ENCODE data around the gene LRRC4C.

GRCh38 chr11:41222236-41222635 is 237.2 kb downstream of the LRRC4C start:
- TF ChIP-seq CTCF (IDR thresholded peaks at IDR 0.05; ENCODE audit: extremely low read depth in 1 of 2, insufficient read depth in 1 of 2, low read depth in 1 of 2, low read length in 2 of 2) (no peak), POLR2A (IDR thresholded peaks at IDR 0.05; ENCODE audit: low read depth, low read length) (no peak), POLR2AphosphoS5 (IDR thresholded peaks at IDR 0.05; ENCODE audit: insufficient read depth, low read depth, low read length) (no peak), EZH2 (IDR thresholded peaks at IDR 0.05; ENCODE audit: borderline replicate concordance, low read depth, low read length, severe bottlenecking) (no peak), FOS (IDR thresholded peaks at IDR 0.05; ENCODE audit: borderline replicate concordance, insufficient read depth, low read length) (no peak), JUN (IDR thresholded peaks at IDR 0.05; ENCODE audit: borderline replicate concordance, insufficient read depth, insufficient read length, low read depth) (no peak)

Data from endothelial cell of umbilical vein (primary cell).